AG09319 (cell line): ENCODE measurements around the gene VTI1A.
"Not testable (repeated sequence)": the region's sequence is repeated elsewhere in the genome, so short reads cannot be mapped to it uniquely, and the experiment has no call there.

ENCODE experiments used
- DNase-seq: peaks from one replicate; pipeline ENCODE4 v3.0.0-alpha.2; 2010; ENCODE audit warnings: low read depth; ENCODE audit errors: extremely low read depth
- CTCF ChIP-seq: IDR thresholded peaks from 2 replicates; pipeline ENCODE4 v1.5.1; 2011; ENCODE audit warnings: low read depth, mild to moderate bottlenecking, inconsistent platforms, low read length, moderate library complexity

The VTI1A gene

GRCh38 chr10:112446855-112447619 is at the start of gene VTI1A, which contains the start of gene ZDHHC6:
TSS of gene VTI1A (plus strand) at chr10:112447215. CDS start at chr10:112447374, 159 bp downstream.
TSS of gene ZDHHC6 (minus strand) at chr10:112446914. CDS start at chr10:112445436, 1,478 bp downstream.
- DNase-seq: peak; percentile 42
- peak; percentile 33 for TF ChIP-seq CTCF

- TF ChIP-seq CTCF: no peak
- no peak for DNase-seq
Observed at GRCh38 chr10:112397592-112397991, 49.4 kb upstream of the VTI1A start.

GRCh38 chr10:112402917-112403316 is 44.1 kb upstream of the VTI1A start:
- TF ChIP-seq CTCF: no peak
- DNase-seq: no peak

- DNase-seq: no peak
Observed at GRCh38 chr10:112404617-112405016, 42.4 kb upstream of the VTI1A start.

GRCh38 chr10:112406806-112407205 is 40.2 kb upstream of the VTI1A start:
- not testable (repeated sequence) for DNase-seq

More at GRCh38 chr10:112404617-112405016, 42.4 kb upstream of the VTI1A start:
- TF ChIP-seq CTCF: no peak

GRCh38 chr10:112407696-112408095 is 39.3 kb upstream of the VTI1A start:
- no peak for TF ChIP-seq CTCF

GRCh38 chr10:112409299-112409698 is 37.7 kb upstream of the VTI1A start:
- TF ChIP-seq CTCF: no peak
- no peak for DNase-seq

More at GRCh38 chr10:112407696-112408095, 39.3 kb upstream of the VTI1A start:
- no peak for DNase-seq

- DNase-seq: no peak
- no peak for TF ChIP-seq CTCF
Observed at GRCh38 chr10:112409755-112410154, 37.3 kb upstream of the VTI1A start.
